Smooth muscle cell (in vitro differentiated cells): ENCODE results near the gene HABP4. TPM values are rescaled to one million over a fixed set of nuclear protein-coding genes. Genes with fewer than 3 reads are reported as not detected.
A peak's percentile ranks its signal among the peaks of the same experiment; 100 is the strongest.

Experiments
- DNase-seq: peaks from one replicate; lab custom pipeline; 2025; ENCODE audit not compliant: unreplicated experiment; lab: John Stamatoyannopoulos, UW
- H2AFZ ChIP-seq: fragments of 200-600 bp; sonication (generic); 2 replicates; pipeline ENCODE4 v1.6.0; 2016; ENCODE audit warnings: antibody characterized with exemption, low read depth, mild to moderate bottlenecking
- H3F3A ChIP-seq: fragments of 200-600 bp; sonication (generic); 2 replicates; pipeline ENCODE4 v1.6.0; 2017; ENCODE audit warnings: antibody characterized with exemption, low read depth
- H3K27ac ChIP-seq: fragments of 200-600 bp; sonication (generic); 2 replicates; pipeline ENCODE4 v1.5.1; 2016; ENCODE audit warnings: low read depth, mild to moderate bottlenecking
- H3K27me3 ChIP-seq: fragments of 200-600 bp; sonication (generic); 2 replicates; pipeline ENCODE4 v1.6.1; 2016; ENCODE audit warnings: low read depth, mild to moderate bottlenecking
- H3K36me3 ChIP-seq: fragments of 200-600 bp; sonication (generic); 2 replicates; pipeline ENCODE4 v1.5.1; 2016; ENCODE audit warnings: low read depth
- H3K4me1 ChIP-seq: fragments of 200-600 bp; sonication (generic); 2 replicates; pipeline ENCODE4 v1.5.1; 2016; ENCODE audit warnings: low read depth
- H3K4me2 ChIP-seq: fragments of 200-600 bp; sonication (generic); 2 replicates; pipeline ENCODE4 v1.6.0; 2016; ENCODE audit warnings: mild to moderate bottlenecking
- H3K4me3 ChIP-seq: fragments of 200-600 bp; sonication (generic); 2 replicates; pipeline ENCODE4 v1.5.1; 2016; ENCODE audit warnings: mild to moderate bottlenecking
- H3K79me2 ChIP-seq: fragments of 200-600 bp; sonication (generic); 2 replicates; pipeline ENCODE4 v1.6.0; 2016; ENCODE audit warnings: low read depth, mild to moderate bottlenecking
- H3K9ac ChIP-seq: fragments of 200-600 bp; sonication (generic); 2 replicates; pipeline ENCODE4 v1.6.0; 2016; ENCODE audit warnings: low read depth
- H3K9me3 ChIP-seq: fragments of 200-600 bp; sonication (generic); replicated peaks from 2 replicates; pipeline ENCODE4 v1.5.1; 2016; ENCODE audit warnings: low read depth
- H4K20me1 ChIP-seq: fragments of 200-600 bp; sonication (generic); 2 replicates; pipeline ENCODE4 v1.6.0; 2016; ENCODE audit warnings: low read depth
- WGBS: methylation state at CpG from one replicate; pipeline ENCODE4 v1.1.7; 2016; ENCODE audit warnings: low lambda C conversion rate; 5-methylcytosine and 5-hydroxymethylcytosine counted together
- polyA plus RNA-seq: library from polyadenylated mRNA; unstranded; fragments of >200 nt; fragmentation: Nextera tagmentation; extraction: Ambion mirVana; gene quantifications from 2 replicates; pipeline ENCODE4 v1.2.1, GENCODE V29; 2016
- total RNA-seq: library from RNA; depleted of rRNA; stranded (reverse); fragments of >200 nt; gene quantifications from 2 replicates; pipeline ENCODE4 v1.2.3, GENCODE V29; 2014
- TF ChIP-seq, protein P1 (sequence below): fragments of 200-600 bp; sonication (generic); IDR thresholded peaks from 2 replicates; pipeline ENCODE4 v1.5.1; 2017; ENCODE audit warnings: borderline replicate concordance, mild to moderate bottlenecking, antibody characterized with exemption; ENCODE audit not compliant: insufficient read depth, poor library complexity, severe bottlenecking

Gene HABP4
- total and polyA plus RNA-seq, 2 experiments from 2014 or later = 13.5 to 26.8 TPM

DNA sequence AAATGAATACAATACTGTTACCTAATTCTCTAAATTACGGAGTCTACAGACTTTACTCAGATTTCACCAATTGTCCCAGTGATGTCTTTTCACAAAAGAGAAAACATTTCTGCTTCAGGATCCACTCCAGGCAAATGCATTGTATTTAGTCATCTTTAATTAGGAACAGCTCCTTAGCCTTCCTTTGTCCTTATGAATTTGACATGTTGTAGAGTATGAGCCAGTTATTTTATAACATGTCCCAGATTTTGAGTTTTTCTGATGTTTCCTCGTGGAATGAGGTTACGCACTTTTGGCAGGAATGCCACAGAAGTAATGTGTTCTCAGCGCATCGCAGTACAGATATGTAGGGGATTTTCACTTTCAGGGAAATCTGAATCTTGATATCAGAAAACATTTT is 10.5 kb downstream of the HABP4 start:
- H4K20me1 ChIP-seq = no peaks in the 10 kb centered on the region
- H3K36me3 ChIP-seq = no peaks in the 10 kb centered on the region
- H3K27ac ChIP-seq = no peak overlapping the region
- H3K9me3 ChIP-seq = no peaks in the 10 kb centered on the region
- peaks cover 9% of the 10 kb centered on the region for H3K4me1 ChIP-seq
- 90% methylated on average over 5 of the region's 5 CpGs for WGBS
- H3K27me3 ChIP-seq = no peaks in the 10 kb centered on the region
- H3F3A ChIP-seq = no peaks in the 10 kb centered on the region
- peaks cover 5% of the 10 kb centered on the region for H3K79me2 ChIP-seq
- H2AFZ ChIP-seq = no peak overlapping the region
- no peak overlapping the region for H3K9ac ChIP-seq
- no peak overlapping the region for H3K4me3 ChIP-seq
- H3K4me2 ChIP-seq = no peak overlapping the region
- TF ChIP-seq, protein P1, sequence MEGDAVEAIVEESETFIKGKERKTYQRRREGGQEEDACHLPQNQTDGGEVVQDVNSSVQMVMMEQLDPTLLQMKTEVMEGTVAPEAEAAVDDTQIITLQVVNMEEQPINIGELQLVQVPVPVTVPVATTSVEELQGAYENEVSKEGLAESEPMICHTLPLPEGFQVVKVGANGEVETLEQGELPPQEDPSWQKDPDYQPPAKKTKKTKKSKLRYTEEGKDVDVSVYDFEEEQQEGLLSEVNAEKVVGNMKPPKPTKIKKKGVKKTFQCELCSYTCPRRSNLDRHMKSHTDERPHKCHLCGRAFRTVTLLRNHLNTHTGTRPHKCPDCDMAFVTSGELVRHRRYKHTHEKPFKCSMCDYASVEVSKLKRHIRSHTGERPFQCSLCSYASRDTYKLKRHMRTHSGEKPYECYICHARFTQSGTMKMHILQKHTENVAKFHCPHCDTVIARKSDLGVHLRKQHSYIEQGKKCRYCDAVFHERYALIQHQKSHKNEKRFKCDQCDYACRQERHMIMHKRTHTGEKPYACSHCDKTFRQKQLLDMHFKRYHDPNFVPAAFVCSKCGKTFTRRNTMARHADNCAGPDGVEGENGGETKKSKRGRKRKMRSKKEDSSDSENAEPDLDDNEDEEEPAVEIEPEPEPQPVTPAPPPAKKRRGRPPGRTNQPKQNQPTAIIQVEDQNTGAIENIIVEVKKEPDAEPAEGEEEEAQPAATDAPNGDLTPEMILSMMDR = no peak
- DNase-seq = no peak

DNA sequence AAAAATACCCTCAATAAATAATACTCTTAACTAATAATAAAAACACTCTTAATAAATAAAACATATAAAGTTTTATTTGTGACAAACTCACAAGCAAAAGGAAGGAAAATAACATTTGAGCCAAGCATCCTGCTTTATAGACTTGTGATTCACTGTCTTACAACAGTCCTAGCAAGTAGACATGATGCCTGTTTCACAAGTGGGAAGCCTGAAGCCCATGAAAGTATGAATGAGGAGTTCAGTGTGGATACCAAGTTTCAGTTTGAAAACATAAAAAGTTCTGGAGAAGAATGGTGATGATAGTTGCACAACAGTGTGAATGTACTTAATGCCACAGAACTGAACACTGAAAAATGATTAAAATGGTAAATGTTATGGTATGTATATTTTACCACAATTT is 10.9 kb downstream of the HABP4 start:
- TF ChIP-seq, protein P1 = no peak
- Histone ChIP-seq H3K27ac (peak overlapping the region; percentile 24), H3K4me3 (no peak overlapping the region), H3K36me3 (no peaks in the 10 kb centered on the region), H4K20me1 (no peaks in the 10 kb centered on the region), H3K9me3 (no peaks in the 10 kb centered on the region), H3K79me2 (peaks cover 3% of the 10 kb centered on the region), H3K4me2 (peak overlapping the region; percentile 9), H2AFZ (no peak overlapping the region), H3K27me3 (no peaks in the 10 kb centered on the region), H3K9ac (no peak overlapping the region), H3F3A (no peaks in the 10 kb centered on the region), H3K4me1 (peaks cover 9% of the 10 kb centered on the region)
- no peak for DNase-seq

DNA sequence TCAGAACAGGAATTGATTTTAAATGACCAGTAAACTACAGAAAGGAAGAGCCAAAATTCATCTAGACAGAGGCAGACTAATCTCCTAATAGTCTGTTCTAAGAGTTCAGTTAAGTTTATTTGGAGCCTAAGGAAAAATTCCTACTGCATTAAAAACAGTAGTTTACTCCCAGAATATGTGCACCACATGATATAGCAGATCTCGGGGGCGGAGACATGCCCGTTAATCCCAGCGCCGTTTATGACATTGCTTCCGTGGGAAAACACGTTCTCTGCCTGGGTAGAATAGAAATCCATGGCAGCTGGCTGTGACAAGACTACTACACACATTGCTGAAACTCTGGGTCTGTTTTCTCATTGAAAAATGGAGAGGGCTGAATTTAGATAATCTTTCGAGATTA is 11.4 kb downstream of the HABP4 start:
- Histone ChIP-seq H3K27me3 (no peaks in the 10 kb centered on the region), H3K4me3 (no peak overlapping the region), H3K4me1 (peaks cover 9% of the 10 kb centered on the region), H3K9me3 (no peaks in the 10 kb centered on the region), H2AFZ (no peak overlapping the region), H3K27ac (peak overlapping the region; percentile 24), H3K79me2 (no peaks in the 10 kb centered on the region), H3K4me2 (peak overlapping the region; percentile 9), H3F3A (no peaks in the 10 kb centered on the region), H4K20me1 (no peaks in the 10 kb centered on the region), H3K36me3 (no peaks in the 10 kb centered on the region), H3K9ac (no peak overlapping the region)
- WGBS = 83% methylated on average over 8 of the region's 8 CpGs
- DNase-seq = no peak
- TF ChIP-seq, protein P1 = no peak

DNA sequence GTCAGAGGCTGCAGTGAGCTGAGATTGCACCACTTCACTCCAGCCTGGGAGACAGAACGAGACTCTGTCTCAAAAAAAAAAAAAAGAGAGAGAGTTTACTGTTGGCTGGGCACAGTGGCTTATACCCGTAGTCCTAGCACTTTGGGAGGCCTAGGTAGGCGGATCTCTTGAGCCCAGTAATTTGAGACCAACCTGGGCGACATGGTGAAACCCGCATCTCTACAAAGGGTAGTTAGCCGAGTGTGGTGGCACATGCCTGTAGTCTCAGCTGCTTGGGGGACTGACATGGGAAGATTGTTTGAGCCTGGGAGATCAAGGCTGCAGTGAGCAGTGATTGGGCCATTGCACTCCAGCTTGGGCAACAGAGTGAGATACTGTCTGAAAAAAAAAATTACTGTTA is 12.6 kb downstream of the HABP4 start:
- Histone ChIP-seq H3K79me2 (no peaks in the 10 kb centered on the region), H3K4me2 (no peak overlapping the region), H3K36me3 (no peaks in the 10 kb centered on the region), H2AFZ (no peak overlapping the region), H3F3A (no peaks in the 10 kb centered on the region), H3K27me3 (no peaks in the 10 kb centered on the region), H3K4me1 (peaks cover 9% of the 10 kb centered on the region), H3K27ac (no peak overlapping the region), H3K4me3 (no peak overlapping the region), H4K20me1 (no peaks in the 10 kb centered on the region), H3K9me3 (no peaks in the 10 kb centered on the region), H3K9ac (no peak overlapping the region)
- 96% methylated on average over 6 of the region's 6 CpGs for WGBS
- TF ChIP-seq, protein P1 = no peak
- DNase-seq = no peak
